NCI-H128 (cell line): ENCODE measurements around the gene SUCLG2.

Experiments
- DNase-seq: peaks from one replicate; lab custom pipeline; 2025; ENCODE audit not compliant: unreplicated experiment; lab: John Stamatoyannopoulos, UW

Gene SUCLG2

GRCh38 chr3:67402873-67403272 lies 251.5 kb downstream of the SUCLG2 start:
- DNase-seq, result no peak

DNA sequence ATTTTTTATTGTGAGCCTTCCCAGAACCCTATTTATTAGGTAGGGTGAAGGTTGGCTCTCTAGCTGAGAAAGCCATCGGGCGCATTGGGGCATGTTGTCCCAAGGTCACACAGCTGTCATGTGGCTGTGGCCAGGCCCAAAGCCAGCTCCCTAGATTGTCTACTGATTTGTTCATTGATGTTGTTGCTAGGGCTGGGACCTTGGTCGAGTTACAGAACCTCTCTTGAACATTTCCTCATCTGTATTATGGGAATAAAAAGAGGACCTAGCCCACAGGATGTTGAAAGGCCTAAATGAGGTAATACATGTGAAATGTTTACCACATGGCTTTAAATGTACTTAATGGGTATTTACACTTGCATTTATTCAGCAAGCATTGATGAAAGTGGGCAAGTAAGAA lies 252.5 kb downstream of the SUCLG2 start:
- no peak for DNase-seq

DNA sequence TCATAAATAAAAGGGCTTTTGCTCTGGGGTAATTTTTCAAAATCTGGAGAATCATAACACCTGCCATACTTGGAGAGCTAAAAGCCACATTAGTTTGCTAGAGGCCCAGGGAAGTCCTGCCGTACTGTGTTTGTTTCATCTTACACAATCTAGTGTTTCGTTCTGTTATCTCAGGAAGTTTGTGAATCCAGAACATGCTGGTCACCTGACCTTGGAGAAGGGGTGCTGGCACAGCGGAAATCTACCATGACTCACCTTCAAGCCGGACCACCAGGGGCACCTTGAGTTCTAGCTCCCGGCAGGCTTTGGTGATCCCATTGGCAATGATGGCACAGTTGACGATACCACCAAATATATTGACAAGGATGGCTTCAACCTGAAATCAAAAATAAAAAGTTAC lies 253.9 kb downstream of the SUCLG2 start:
- DNase-seq, result no peak

DNA sequence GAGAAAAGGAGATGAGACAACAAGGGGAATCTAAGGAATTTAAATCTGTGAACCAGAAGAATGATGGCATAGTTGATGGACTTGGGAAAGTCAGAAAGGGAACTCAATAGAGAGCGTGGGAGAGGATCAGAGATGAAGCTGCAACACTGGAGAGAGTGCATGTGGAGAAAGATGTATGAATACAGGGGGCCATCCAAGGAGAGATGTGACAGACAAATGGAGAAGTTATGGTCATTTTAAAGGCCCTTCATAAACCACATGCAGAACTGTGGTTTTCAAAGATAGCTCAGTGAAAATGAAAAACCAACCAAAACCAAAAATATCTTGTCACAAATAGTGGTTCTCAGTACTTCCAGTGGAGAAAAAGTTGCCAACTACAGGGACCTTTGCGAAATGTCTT lies 265.2 kb downstream of the SUCLG2 start:
- no peak for DNase-seq

GRCh38 chr3:67388738-67389137 lies 265.7 kb downstream of the SUCLG2 start:
- DNase-seq, result no peak

DNA sequence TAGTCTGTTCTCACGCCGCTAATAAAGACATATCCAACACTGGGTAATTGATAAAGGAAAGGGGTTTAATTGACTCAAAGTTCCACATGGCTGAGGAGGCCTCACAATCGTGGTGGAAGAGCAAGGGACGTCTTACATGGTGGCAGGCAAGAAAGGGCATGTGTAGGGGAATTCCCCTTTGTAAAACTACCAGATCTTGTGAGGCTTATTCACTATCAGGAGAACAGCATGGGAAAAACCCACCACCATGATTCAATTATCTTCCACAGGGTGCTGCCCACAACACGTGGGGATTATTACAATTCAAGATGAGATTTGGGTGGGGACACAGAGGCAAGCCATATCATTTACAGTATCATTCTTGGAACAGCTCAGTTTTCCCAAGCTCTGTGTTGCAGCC lies 268.0 kb downstream of the SUCLG2 start:
- no peak for DNase-seq

DNA sequence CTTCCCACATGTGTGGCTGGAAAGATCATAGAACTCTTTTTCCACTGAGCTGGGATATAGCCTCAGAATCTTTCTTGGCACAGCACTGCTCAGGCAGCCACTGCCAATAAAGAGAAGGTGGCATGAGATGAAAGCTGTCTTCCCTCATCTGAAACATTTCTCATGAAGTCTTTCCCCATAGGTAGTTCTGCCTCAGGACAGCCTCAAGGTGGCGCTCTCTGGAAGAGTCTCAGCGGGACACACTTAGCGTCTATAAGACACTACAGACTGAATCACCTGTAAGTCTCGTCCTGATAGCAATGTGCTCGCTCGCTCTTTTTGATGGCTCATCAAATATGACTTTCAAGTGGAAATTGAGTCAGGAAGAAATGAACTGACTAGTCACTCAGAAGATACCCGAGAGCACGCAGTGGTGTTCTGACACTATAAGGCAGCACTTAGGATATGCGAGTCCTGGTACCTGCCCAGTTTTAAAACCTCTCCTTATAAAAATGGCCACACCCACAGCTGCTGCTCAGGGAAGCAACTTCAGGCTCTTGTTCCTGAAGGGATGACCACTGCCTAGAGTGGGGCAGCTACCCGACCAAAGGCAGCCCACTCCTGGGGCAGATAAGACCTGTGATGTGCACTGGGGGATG lies 269.5 kb downstream of the SUCLG2 start:
- DNase-seq, result peak; percentile 1

DNA sequence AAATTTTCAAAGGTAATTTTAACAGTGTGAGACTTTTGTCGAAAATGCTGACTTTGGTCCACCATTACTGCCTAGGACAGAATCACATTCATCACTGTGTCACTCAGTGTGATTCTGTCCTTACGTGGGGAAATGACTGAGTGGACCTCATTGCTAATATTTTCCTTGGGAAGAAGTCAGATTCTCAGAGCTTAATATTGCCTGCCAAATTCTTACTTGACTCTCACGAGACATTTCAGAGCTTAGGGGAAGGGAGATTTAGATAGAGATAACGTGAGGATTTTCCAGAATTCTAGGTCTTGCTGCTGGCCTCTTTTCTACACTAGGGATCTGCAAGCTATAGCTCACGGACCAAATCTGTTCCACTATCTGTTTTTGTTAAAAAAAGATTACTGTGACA lies 270.4 kb downstream of the SUCLG2 start:
- DNase-seq, result no peak

DNA sequence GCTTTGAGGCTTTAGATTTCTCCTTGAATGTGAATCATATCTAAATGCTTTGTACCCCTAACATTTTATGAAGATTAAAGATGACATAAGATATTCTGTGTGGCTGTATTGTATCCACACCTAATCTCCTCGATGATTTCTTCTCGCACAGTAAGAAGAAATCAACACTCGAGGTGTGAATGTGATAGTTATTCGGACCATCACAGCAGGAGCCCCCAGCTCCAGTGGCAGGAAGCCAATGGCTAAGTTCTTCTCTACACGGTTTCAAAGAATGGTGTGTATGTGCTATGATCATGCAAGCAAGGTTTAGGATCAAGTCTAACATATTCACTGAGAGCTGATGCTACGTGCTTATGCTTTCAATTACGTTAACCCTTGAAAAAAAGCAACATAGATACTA lies 271.0 kb downstream of the SUCLG2 start:
- no peak for DNase-seq

GRCh38 chr3:67382536-67382935 lies 271.9 kb downstream of the SUCLG2 start:
- DNase-seq, result no peak

- DNase-seq, result no peak
These were observed 272.6 kb downstream of the SUCLG2 start for GRCh38 chr3:67381667-67382272.

GRCh38 chr3:67380118-67380517 lies 274.3 kb downstream of the SUCLG2 start:
- DNase-seq, result no peak

- no peak for DNase-seq
These were observed 277.1 kb downstream of the SUCLG2 start for GRCh38 chr3:67377299-67377698.

- no peak for DNase-seq
These were observed 278.0 kb downstream of the SUCLG2 start for GRCh38 chr3:67376416-67376815.

GRCh38 chr3:67375976-67376375 lies 278.4 kb downstream of the SUCLG2 start:
- DNase-seq, result no peak

DNA sequence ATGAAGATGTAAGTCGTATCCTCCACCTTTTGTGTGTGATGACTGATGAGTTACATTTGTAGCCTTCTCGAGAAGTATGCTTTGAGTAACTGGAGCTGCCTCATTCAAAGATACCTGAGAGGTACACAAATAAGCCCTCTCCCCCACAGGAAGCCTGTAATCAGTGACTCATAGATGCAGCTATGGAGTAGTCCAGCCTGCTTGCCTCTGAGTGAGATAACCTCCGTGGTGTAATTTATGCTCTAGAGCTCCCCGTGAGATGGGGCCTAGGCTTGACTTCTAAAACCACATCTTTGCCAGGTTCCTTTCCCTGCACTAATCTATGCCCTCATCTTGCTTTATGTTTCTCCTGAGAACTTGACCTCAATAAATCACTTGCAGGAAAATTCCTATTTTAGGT lies 291.7 kb downstream of the SUCLG2 start:
- no peak for DNase-seq

DNA sequence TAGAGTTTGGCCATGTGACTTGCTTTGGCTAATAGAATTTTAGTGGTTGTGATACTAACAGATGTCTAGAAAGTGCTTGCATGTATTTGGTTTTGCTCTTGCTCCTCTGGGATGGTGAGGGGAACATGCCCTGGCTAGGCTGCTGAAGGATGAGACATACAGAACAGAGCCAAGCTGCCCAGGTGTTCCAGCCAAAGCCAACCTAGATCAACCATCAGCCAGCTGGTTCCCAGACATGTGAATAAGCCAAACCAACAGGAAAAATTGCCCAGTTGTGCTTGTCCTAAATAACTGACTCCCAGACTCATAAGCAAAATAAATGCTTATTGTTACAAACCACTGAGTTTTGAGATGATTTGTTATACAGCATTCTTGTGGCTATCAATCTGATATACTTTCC lies 292.6 kb downstream of the SUCLG2 start:
- no peak for DNase-seq

DNA sequence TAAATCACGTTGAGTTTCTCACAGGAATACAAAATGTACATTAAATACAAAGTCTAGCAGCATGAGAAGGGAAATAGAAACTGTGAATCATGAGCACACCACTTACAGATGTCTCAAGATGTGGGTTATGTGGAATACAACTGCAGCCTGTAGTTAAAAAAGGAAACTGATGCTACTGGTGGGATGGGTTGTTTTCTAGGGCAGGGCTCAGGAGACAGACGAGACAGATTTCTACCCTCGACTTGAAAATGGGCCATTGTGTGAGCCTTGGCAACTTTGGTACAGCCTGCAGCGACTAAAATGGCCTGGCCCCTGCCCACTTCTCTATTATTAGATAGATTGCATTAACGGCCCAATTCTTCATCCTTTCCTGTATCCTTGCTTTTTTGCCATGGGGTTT lies 293.1 kb downstream of the SUCLG2 start:
- no peak for DNase-seq

DNA sequence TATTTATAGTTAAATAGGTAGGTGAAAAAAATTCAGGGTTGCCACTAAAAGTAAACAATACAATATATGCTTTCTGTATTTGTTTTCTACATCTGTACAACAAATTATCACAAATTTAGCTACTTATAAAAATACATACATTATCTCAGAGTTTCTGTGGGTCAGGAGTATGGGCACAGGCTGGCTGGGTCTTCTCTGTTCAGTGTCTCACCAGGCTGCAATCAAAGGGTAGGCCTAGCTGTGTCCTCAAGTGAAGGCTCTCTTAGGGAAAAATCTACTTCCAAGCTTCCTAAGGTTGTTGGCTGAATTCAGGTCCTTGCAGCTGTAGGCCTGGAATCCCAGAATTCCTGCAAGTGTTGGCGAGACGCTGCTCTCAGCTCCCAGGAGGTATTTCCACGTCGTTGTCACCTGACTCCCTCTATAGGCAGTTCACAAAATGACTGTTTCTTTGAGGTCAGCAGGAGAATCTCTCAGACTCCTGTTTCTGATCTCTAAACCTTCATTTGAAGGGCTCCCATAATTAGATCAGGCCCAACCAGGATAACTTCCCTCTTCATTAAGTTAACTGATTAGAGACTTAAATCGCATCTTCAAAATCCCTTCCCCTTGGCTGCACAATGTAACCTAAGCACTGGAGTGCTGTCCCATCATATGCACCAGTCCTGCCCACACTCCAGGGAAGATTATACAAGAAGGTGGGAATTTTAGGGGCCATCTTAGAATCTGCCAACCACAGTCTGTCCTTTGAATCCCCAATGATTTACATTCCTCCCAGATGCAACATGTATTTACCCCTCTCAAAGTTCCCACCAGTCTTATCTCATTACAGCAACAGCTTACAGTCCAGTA lies 296.6 kb downstream of the SUCLG2 start:
- DNase-seq, result no peak

DNA sequence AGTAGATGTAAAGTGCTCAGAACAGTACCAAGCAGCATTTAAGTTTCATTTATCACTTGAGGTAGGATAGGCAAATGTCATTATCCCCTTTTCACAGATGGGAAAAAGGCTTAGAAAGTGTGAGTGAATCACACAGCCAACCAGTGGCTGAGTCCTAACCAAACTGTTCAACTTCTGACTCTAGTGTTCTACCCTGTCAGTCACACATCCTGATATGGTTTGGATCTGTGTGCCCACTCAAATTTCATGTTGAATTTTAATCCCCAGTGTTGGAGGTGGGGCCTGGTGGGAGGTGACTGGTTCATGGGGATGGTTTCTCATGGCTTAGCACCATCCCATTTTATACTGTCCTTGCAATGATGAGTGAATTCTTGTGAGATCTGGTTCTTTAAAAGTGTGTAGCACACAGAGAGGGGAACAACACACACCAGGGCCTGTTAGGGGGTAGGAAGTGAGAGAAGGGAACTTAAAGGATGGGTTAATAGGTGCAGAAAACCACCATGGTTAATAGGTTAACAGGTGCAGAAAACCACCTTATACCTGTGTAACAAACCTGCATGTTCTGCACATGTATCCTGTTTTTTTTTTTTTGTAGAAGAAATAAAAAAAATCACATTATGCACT lies 304.7 kb downstream of the SUCLG2 start:
- DNase-seq, result no peak

GRCh38 chr3:67346081-67346480 lies 308.3 kb downstream of the SUCLG2 start:
- no peak for DNase-seq

GRCh38 chr3:67335813-67336212 lies 318.6 kb downstream of the SUCLG2 start:
- no peak for DNase-seq
